HG02642 (cell line): ENCODE data around the gene ARHGAP8.
"Not testable (repeated sequence)": the region's sequence is repeated elsewhere in the genome, so short reads cannot be mapped to it uniquely, and the experiment has no call there.

Experiments used
- ATAC-seq: cut with Tn5 transposase; IDR thresholded peaks from one replicate; pipeline ENCODE4 v1.9.1; 2021; ENCODE audit warnings: mild to moderate bottlenecking; ENCODE audit not compliant: unreplicated experiment, poor library complexity

ARHGAP8 gene

GRCh38 chr22:44737406-44738346 is 14.7 kb upstream of the ARHGAP8 start:
- no peak for ATAC-seq

GRCh38 chr22:44738347-44738715 is 14.0 kb upstream of the ARHGAP8 start:
- no peak for ATAC-seq

- ATAC-seq: no peak
Observed at GRCh38 chr22:44739024-44739423, 13.4 kb upstream of the ARHGAP8 start.

- ATAC-seq: not testable (repeated sequence)
Observed at GRCh38 chr22:44739666-44740065, 12.7 kb upstream of the ARHGAP8 start.

- ATAC-seq: no peak
Observed at GRCh38 chr22:44740307-44740706, 12.1 kb upstream of the ARHGAP8 start.

- no peak for ATAC-seq
Observed at GRCh38 chr22:44741929-44742328, 10.4 kb upstream of the ARHGAP8 start.

- no peak for ATAC-seq
Observed at GRCh38 chr22:44743247-44743646, 9.1 kb upstream of the ARHGAP8 start.

- ATAC-seq: no peak
Observed at GRCh38 chr22:44743804-44744211, 8.6 kb upstream of the ARHGAP8 start.

GRCh38 chr22:44745853-44746789 is 6.3 kb upstream of the ARHGAP8 start:
- ATAC-seq: no peak

- ATAC-seq: not testable (repeated sequence)
Observed at GRCh38 chr22:44747784-44748127, 4.6 kb upstream of the ARHGAP8 start.

- no peak for ATAC-seq
Observed at GRCh38 chr22:44748524-44748923, 3.9 kb upstream of the ARHGAP8 start.

- ATAC-seq: no peak
Observed at GRCh38 chr22:44750481-44750880, 1.9 kb upstream of the ARHGAP8 start.

GRCh38 chr22:44753189-44754042 is 1.0 kb downstream of the ARHGAP8 start:
- ATAC-seq: no peak

- ATAC-seq: no peak
Observed at GRCh38 chr22:44754998-44755397, 2.6 kb downstream of the ARHGAP8 start.

- no peak for ATAC-seq
Observed at GRCh38 chr22:44755417-44755816, 3.0 kb downstream of the ARHGAP8 start.

GRCh38 chr22:44755956-44756361 is 3.6 kb downstream of the ARHGAP8 start:
- ATAC-seq: no peak

GRCh38 chr22:44758344-44758973 is 6.1 kb downstream of the ARHGAP8 start:
- no peak for ATAC-seq

- no peak for ATAC-seq
Observed at GRCh38 chr22:44759001-44759400, 6.6 kb downstream of the ARHGAP8 start.

- ATAC-seq: no peak
Observed at GRCh38 chr22:44759430-44760310, 7.3 kb downstream of the ARHGAP8 start.
